H1 (cell line): ENCODE measurements around the gene CXCL14. TPM values are rescaled to one million over a fixed set of nuclear protein-coding genes. Genes with fewer than 3 reads are reported as not detected.
"Not testable (repeated sequence)": the region's sequence is repeated elsewhere in the genome, so short reads cannot be mapped to it uniquely, and the experiment has no call there.

Experiments used
- CTCF ChIA-PET: fragments of 300-600 bp; sonication (Branson Sonifier 250); formaldehyde crosslinking; loops from one replicate; lab custom pipeline; 2021; ENCODE audit not compliant: partially characterized antibody; lab: Charles Lee
- POLR2A ChIA-PET: fragments of 300-600 bp; sonication (Branson Sonifier 250); formaldehyde crosslinking; loops from one replicate; lab custom pipeline; 2021; ENCODE audit warnings: inconsistent platforms; ENCODE audit not compliant: partially characterized antibody; lab: Charles Lee
- DNase-seq, 2 experiments: peaks; one replicate each; pipeline versions ENCODE4 v3.0.0 to v3.0.0-alpha.2; 2010 to 2022; ENCODE audit warnings: low spot score in 2 of 2, low read depth in 1 of 2, mixed read lengths in 1 of 2
- FAIRE-seq: peaks from 2 replicates; lab custom pipeline; 2011; peaks lifted over from hg19 to GRCh38; lab: Jason Lieb, UNC
- H2AFZ ChIP-seq: 2 replicates; pipeline ENCODE4 v1.8.1; 2012; ENCODE audit warnings: low read length, inconsistent platforms
- H2AK5ac ChIP-seq: 2 replicates; pipeline ENCODE4 v1.6.1; 2013; ENCODE audit warnings: low read depth, low read length
- H2BK120ac ChIP-seq: replicated peaks from 2 replicates; pipeline ENCODE3; 2013; ENCODE audit warnings: low read depth, low read length, inconsistent platforms
- H2BK12ac ChIP-seq: 2 replicates; pipeline ENCODE4 v1.6.1; 2013; ENCODE audit warnings: low read depth, low read length
- H2BK15ac ChIP-seq: 2 replicates; pipeline ENCODE4 v1.6.1; 2013; ENCODE audit warnings: low read length
- H2BK20ac ChIP-seq: 2 replicates; pipeline ENCODE4 v1.6.1; 2013; ENCODE audit warnings: low read length
- H2BK5ac ChIP-seq: 2 replicates; pipeline ENCODE4 v1.6.1; 2013; ENCODE audit warnings: low read depth, low read length
- H3K14ac ChIP-seq: 2 replicates; pipeline ENCODE4 v1.6.1; 2013; ENCODE audit warnings: inconsistent platforms; ENCODE audit not compliant: insufficient read length
- H3K18ac ChIP-seq: 2 replicates; pipeline ENCODE4 v1.6.1; 2013; ENCODE audit warnings: low read length; ENCODE audit errors: extremely low read depth
- H3K23ac ChIP-seq: 2 replicates; pipeline ENCODE4 v1.6.1; 2013; ENCODE audit warnings: inconsistent platforms; ENCODE audit not compliant: insufficient read length
- H3K23me2 ChIP-seq: 2 replicates; pipeline ENCODE4 v1.6.1; 2013; ENCODE audit warnings: low read depth, low read length
- H3K27ac ChIP-seq: 2 replicates; pipeline ENCODE4 v1.6.1; 2011; ENCODE audit warnings: low read depth, low read length, inconsistent platforms
- H3K27me3 ChIP-seq, 4 experiments: replicated peaks in 1 of 4; 1 replicate in 1 of 4; 2 replicates in 3 of 4; pipeline versions ENCODE4 v1.6.1 to v1.8.1; 2011 to 2013; ENCODE audit warnings: low read length in 3 of 4, mild to moderate bottlenecking in 3 of 4, inconsistent platforms in 2 of 4, mixed read lengths in 2 of 4, moderate library complexity in 1 of 4; ENCODE audit not compliant: control insufficient read depth in 3 of 4, insufficient read depth in 3 of 4; ENCODE audit errors: extremely low read depth in 1 of 4
- H3K36me3 ChIP-seq, 4 experiments: 2 replicates each; pipeline versions ENCODE4 v1.6.1 to v1.8.1; 2011 to 2013; ENCODE audit warnings: mild to moderate bottlenecking in 4 of 4, low read length in 3 of 4, moderate library complexity in 2 of 4, control low read depth in 1 of 4, inconsistent platforms in 1 of 4; ENCODE audit not compliant: insufficient read depth in 4 of 4, control insufficient read depth in 2 of 4
- H3K4ac ChIP-seq: replicated peaks from 2 replicates; pipeline ENCODE3; 2013; ENCODE audit warnings: low read length, low read depth, mixed read lengths, inconsistent platforms; ENCODE audit not compliant: insufficient read length
- H3K4me1 ChIP-seq, 4 experiments: replicated peaks in 1 of 4; 1 replicate in 1 of 4; 2 replicates in 3 of 4; pipeline versions ENCODE4 v1.6.1 to v1.8.1; 2011 to 2013; ENCODE audit warnings: low read length in 3 of 4, inconsistent platforms in 2 of 4, mixed read lengths in 1 of 4; ENCODE audit not compliant: insufficient read depth in 4 of 4, control insufficient read depth in 3 of 4
- H3K4me2 ChIP-seq, 2 experiments: 2 replicates each; pipeline versions ENCODE4 v1.6.1 to v1.8.1; 2011 to 2013; ENCODE audit warnings: low read depth in 2 of 2, low read length in 2 of 2, control low read depth in 1 of 2, inconsistent platforms in 1 of 2, mild to moderate bottlenecking in 1 of 2; ENCODE audit not compliant: insufficient read depth in 1 of 2
- H3K4me3 ChIP-seq, 4 experiments: fragments of 200-600, 300-600 bp in 1 of 4; sonication (generic), shearing (Covaris generic), sonication (Bioruptor Twin) in 1 of 4; 2 replicates each; pipeline versions ENCODE4 v1.5.1 to v1.8.1; 2011 to 2016; ENCODE audit warnings: low read length in 4 of 4, low read depth in 3 of 4, control low read depth in 2 of 4, inconsistent platforms in 2 of 4, mild to moderate bottlenecking in 2 of 4, mixed read lengths in 1 of 4, moderate library complexity in 1 of 4; ENCODE audit not compliant: insufficient read depth in 2 of 4; ENCODE audit errors: extremely low read depth in 1 of 4
- H3K56ac ChIP-seq: replicated peaks from 2 replicates; pipeline ENCODE3; 2013; ENCODE audit warnings: low read depth, mild to moderate bottlenecking, mixed read lengths, low read length, inconsistent platforms; ENCODE audit not compliant: insufficient read length
- H3K79me1 ChIP-seq: 2 replicates; pipeline ENCODE4 v1.6.1; 2013; ENCODE audit warnings: low read depth, low read length, control low read depth
- H3K79me2 ChIP-seq, 2 experiments: 2 replicates each; pipeline versions ENCODE4 v1.6.1 to v1.8.1; 2012 to 2013; ENCODE audit warnings: low read length in 2 of 2, mild to moderate bottlenecking in 2 of 2, inconsistent platforms in 1 of 2; ENCODE audit not compliant: insufficient read depth in 2 of 2, control insufficient read depth in 1 of 2
- H3K9ac ChIP-seq, 4 experiments: replicated peaks in 1 of 4; 1 replicate in 1 of 4; 2 replicates in 3 of 4; pipeline versions ENCODE4 v1.6.1 to v1.8.1; 2011 to 2013; ENCODE audit warnings: low read depth in 3 of 4, low read length in 3 of 4, control low read depth in 2 of 4, mild to moderate bottlenecking in 2 of 4, moderate library complexity in 2 of 4, inconsistent platforms in 1 of 4; ENCODE audit errors: extremely low read depth in 1 of 4
- H3K9me3 ChIP-seq, 2 experiments: 2 replicates each; pipeline versions ENCODE4 v1.6.1 to v1.8.1; 2012 to 2013; ENCODE audit warnings: mild to moderate bottlenecking in 2 of 2, moderate library complexity in 2 of 2, control low read depth in 1 of 2, inconsistent platforms in 1 of 2, low read depth in 1 of 2, low read length in 1 of 2, mixed read lengths in 1 of 2; ENCODE audit not compliant: insufficient read depth in 2 of 2
- H4K20me1 ChIP-seq, 2 experiments: replicated peaks in 1 of 2; 2 replicates each; pipeline versions ENCODE3 to v1.8.1; 2011 to 2013; ENCODE audit warnings: inconsistent platforms in 2 of 2, low read length in 2 of 2, mild to moderate bottlenecking in 1 of 2; ENCODE audit not compliant: insufficient read depth in 2 of 2, control insufficient read depth in 1 of 2
- H4K5ac ChIP-seq: 2 replicates; pipeline ENCODE4 v1.6.1; 2013; ENCODE audit warnings: low read length, low read depth, mixed read lengths, inconsistent platforms; ENCODE audit not compliant: insufficient read length
- H4K8ac ChIP-seq: 2 replicates; pipeline ENCODE4 v1.8.0; 2013; ENCODE audit warnings: mild to moderate bottlenecking, moderate library complexity, low read length, inconsistent platforms; ENCODE audit not compliant: insufficient read depth; ENCODE audit errors: extremely low read depth
- H4K91ac ChIP-seq: replicated peaks from 2 replicates; pipeline ENCODE3; 2013; ENCODE audit warnings: low read length, mixed read lengths, inconsistent platforms; ENCODE audit not compliant: insufficient read length
- EZH2 ChIP-seq: fragments of 200-600 bp; sonication (generic); IDR thresholded peaks from 2 replicates; pipeline ENCODE4 v1.7.1; 2012; ENCODE audit warnings: low read depth, mild to moderate bottlenecking, moderate library complexity, low read length, inconsistent platforms; ENCODE audit not compliant: severe bottlenecking
- JUND ChIP-seq: IDR thresholded peaks from 2 replicates; pipeline ENCODE4 v1.6.1; 2011; ENCODE audit warnings: mild to moderate bottlenecking, improper control_type of control experiment, low read length
- NANOG ChIP-seq: IDR thresholded peaks from 2 replicates; pipeline ENCODE4 v1.6.1; 2011; ENCODE audit warnings: low read length, low read depth, mild to moderate bottlenecking, inconsistent platforms; ENCODE audit not compliant: insufficient read depth, poor library complexity, severe bottlenecking
- RAD21 ChIP-seq, 2 experiments: IDR thresholded peaks in 1 of 2; conservative IDR thresholded peaks in 1 of 2; 2 replicates each; pipeline ENCODE4 v1.6.1; 2011; ENCODE audit warnings: low read depth in 2 of 2, low read length in 2 of 2, improper control_type of control experiment in 1 of 2, inconsistent platforms in 1 of 2, mild to moderate bottlenecking in 1 of 2, moderate library complexity in 1 of 2
- TCF12 ChIP-seq: IDR thresholded peaks from 2 replicates; pipeline ENCODE4 v1.6.1; 2011; ENCODE audit warnings: low read depth, mild to moderate bottlenecking, low read length
- WGBS, 2 experiments: shearing (Covaris generic) in 1 of 2; methylation state at CpG; one replicate each; pipeline versions ENCODE4 v1.1.6 to v1.1.7; 2013 to 2015; ENCODE audit warnings: low lambda C conversion rate in 2 of 2, mixed read lengths in 2 of 2, inconsistent platforms in 1 of 2, low coverage in 1 of 2, missing lambda C conversion rate in 1 of 2; ENCODE audit not compliant: insufficient replicate concordance in 2 of 2, insufficient coverage in 1 of 2, insufficient read length in 1 of 2; ENCODE audit errors: extremely low coverage in 1 of 2, missing lambda C conversion rate in 1 of 2; 5-methylcytosine and 5-hydroxymethylcytosine counted together
- polyA plus RNA-seq, 7 experiments: library from polyadenylated mRNA; depleted of rRNA in 3 of 7; stranded (reverse) in 5 of 7; unstranded in 2 of 7; fragments of >200 nt in 5 of 7; fragments of 200-250 nt in 2 of 7; gene quantifications; 1 replicate in 5 of 7; 2 replicates in 1 of 7; 4 replicates in 1 of 7; pipeline versions ENCODE4 v1.2.1 to v1.2.3, GENCODE V29; 2011 to 2013; ENCODE audit warnings: missing spikeins in 2 of 7, mixed read lengths in 2 of 7
- total RNA-seq: library from RNA; stranded (reverse); fragmentation: NEBNext Ultra II Directional; extraction: Animal tissue kit (Norgen Biotek cat#: 25700); gene quantifications from 2 replicates; pipeline ENCODE4 v1.2.1, GENCODE V29; 2021

CXCL14 gene
- total and polyA plus RNA-seq, 2 of the 8 experiments (the other 6 are each of a cell fraction or from before 2014, with no cell fraction given): 1.5 to 1.8 TPM

DNA sequence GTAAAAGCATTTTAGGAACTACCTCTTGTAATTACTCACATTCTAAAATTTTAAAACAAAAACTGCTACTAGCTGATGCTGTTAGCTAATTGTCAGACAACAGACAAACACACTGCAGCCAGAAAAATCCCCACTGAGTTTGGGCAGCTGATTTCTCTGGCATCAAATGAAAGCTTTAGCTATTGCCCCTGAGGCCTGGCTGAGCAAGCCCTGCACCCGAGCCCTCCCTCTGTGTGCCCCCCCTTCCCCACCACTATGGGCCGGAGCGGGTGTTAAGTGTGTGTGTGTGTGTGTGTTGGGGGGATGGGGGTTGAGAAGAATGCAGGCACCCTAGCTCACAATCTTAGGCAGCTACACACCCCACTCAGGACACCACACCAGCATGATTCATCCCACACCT lies 45.5 kb downstream of the CXCL14 start (continued):
- TF ChIP-seq RAD21 (IDR thresholded peaks at IDR 0.05 in 1 of 2, conservative IDR thresholded peaks at IDR 0.05 in 1 of 2; ENCODE audit: low read depth in 2 of 2, low read length in 2 of 2) (no peak), TCF12 (no peak), EZH2 (no peak), JUND (no peak), NANOG (no peak)

DNA sequence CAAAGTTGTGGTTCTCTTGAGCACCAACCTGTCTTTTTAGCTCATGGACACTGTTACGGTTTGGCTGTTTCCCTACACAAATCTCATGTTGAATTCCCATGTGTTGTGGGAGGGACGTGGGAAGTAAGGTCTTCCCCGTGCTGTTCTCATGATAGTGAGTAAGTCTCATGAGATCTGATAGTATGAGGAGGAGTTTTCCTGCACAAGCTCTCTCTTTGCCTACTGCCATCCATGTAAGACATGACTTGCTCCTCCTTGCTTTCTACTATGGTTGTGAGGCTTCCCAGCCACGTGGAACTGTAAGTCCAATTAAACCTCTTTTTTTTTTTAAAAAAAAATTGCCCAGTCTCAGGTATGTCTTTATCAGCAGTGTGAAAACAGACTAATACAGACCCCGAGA lies 49.2 kb downstream of the CXCL14 start:
- H2BK20ac ChIP-seq, H3K36me3 ChIP-seq, H3K4me3 ChIP-seq, H2AFZ ChIP-seq, H3K9ac ChIP-seq, DNase-seq, H3K18ac ChIP-seq, H3K9me3 ChIP-seq, H3K4ac ChIP-seq, H4K91ac ChIP-seq, H3K4me2 ChIP-seq, H3K56ac ChIP-seq, H3K79me2 ChIP-seq, H3K27ac ChIP-seq, H3K23me2 ChIP-seq, H3K23ac ChIP-seq, H2BK15ac ChIP-seq, H3K79me1 ChIP-seq, H2AK5ac ChIP-seq, H3K14ac ChIP-seq, H2BK5ac ChIP-seq, H4K8ac ChIP-seq, H2BK120ac ChIP-seq, H2BK12ac ChIP-seq, H4K5ac ChIP-seq, FAIRE-seq, H3K4me1 ChIP-seq, H4K20me1 ChIP-seq: not testable (repeated sequence)
- peaks cover 38 to 69% (median 64%) of the 10 kb centered on the region in 4 experiments for H3K27me3 ChIP-seq
- CTCF ChIA-PET: interaction anchor here (0.6 to 3.2 kb wide), 8 partner anchors 21 to 72 kb away, joined by 3 to 12 read pairs (median 4); no protein-coding TSS in a partner anchor
- POLR2A ChIA-PET: interaction anchor here (0.6 kb wide), 1 partner anchor 25 kb away, joined by 3 read pairs; no protein-coding TSS in a partner anchor
- WGBS, 2 experiments: 77% methylated on average over 5 of the region's 5 CpGs; no CpG with 5 or more reads in 1 of the 2 experiments
